Astrocyte (in vitro differentiated cells and primary cell): ENCODE measurements around the gene GPX1.

Experiments used
- EZH2 ChIP-seq: IDR thresholded peaks from 2 replicates; pipeline ENCODE4 v1.6.1; 2012; ENCODE audit warnings: mild to moderate bottlenecking, low read length, inconsistent platforms; ENCODE audit not compliant: insufficient read depth
- TF ChIP-seq, protein P1 (sequence below): IDR thresholded peaks from 2 replicates; pipeline ENCODE4 v1.5.1; 2011; ENCODE audit warnings: low read depth, mild to moderate bottlenecking, inconsistent platforms, low read length, moderate library complexity; ENCODE audit not compliant: insufficient read depth

GRCh38 chr3:49383387-49383786, 25.2 kb upstream of the GPX1 start:
- TF ChIP-seq, protein P1, sequence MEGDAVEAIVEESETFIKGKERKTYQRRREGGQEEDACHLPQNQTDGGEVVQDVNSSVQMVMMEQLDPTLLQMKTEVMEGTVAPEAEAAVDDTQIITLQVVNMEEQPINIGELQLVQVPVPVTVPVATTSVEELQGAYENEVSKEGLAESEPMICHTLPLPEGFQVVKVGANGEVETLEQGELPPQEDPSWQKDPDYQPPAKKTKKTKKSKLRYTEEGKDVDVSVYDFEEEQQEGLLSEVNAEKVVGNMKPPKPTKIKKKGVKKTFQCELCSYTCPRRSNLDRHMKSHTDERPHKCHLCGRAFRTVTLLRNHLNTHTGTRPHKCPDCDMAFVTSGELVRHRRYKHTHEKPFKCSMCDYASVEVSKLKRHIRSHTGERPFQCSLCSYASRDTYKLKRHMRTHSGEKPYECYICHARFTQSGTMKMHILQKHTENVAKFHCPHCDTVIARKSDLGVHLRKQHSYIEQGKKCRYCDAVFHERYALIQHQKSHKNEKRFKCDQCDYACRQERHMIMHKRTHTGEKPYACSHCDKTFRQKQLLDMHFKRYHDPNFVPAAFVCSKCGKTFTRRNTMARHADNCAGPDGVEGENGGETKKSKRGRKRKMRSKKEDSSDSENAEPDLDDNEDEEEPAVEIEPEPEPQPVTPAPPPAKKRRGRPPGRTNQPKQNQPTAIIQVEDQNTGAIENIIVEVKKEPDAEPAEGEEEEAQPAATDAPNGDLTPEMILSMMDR: no peak
- no peak for TF ChIP-seq EZH2
